ENCODE data around the gene RHBDF2. TPM values are rescaled to one million over a fixed set of nuclear protein-coding genes. Genes with fewer than 3 reads are reported as not detected.

The RHBDF2 gene
- polyA plus RNA-seq, 1 donor = 35.2 TPM

- no peak for DNase-seq
- no peaks in the 10 kb centered on the region for H3K36me3 ChIP-seq (ENCODE audit: control insufficient read depth, insufficient read depth, low read length)
- H3K4me3 ChIP-seq (ENCODE audit: low read length) = no peak overlapping the region
- no peaks in the 10 kb centered on the region for H3K4me1 ChIP-seq (ENCODE audit: control insufficient read depth, insufficient read depth, low read length)
- no peaks in the 10 kb centered on the region for H3K9me3 ChIP-seq (ENCODE audit: control insufficient read depth, low read depth, low read length)
- no peak overlapping the region for H3K27ac ChIP-seq (ENCODE audit: low read length)
- no peaks in the 10 kb centered on the region for H3K27me3 ChIP-seq (ENCODE audit: control insufficient read depth, insufficient read depth, low read length)
- WGBS (ENCODE audit: insufficient coverage, low lambda C conversion rate) = 100% methylated on average over 1 of the region's 9 CpGs
These were observed 56.5 kb downstream of the RHBDF2 start for GRCh38 chr17:76444518-76445311.

DNA sequence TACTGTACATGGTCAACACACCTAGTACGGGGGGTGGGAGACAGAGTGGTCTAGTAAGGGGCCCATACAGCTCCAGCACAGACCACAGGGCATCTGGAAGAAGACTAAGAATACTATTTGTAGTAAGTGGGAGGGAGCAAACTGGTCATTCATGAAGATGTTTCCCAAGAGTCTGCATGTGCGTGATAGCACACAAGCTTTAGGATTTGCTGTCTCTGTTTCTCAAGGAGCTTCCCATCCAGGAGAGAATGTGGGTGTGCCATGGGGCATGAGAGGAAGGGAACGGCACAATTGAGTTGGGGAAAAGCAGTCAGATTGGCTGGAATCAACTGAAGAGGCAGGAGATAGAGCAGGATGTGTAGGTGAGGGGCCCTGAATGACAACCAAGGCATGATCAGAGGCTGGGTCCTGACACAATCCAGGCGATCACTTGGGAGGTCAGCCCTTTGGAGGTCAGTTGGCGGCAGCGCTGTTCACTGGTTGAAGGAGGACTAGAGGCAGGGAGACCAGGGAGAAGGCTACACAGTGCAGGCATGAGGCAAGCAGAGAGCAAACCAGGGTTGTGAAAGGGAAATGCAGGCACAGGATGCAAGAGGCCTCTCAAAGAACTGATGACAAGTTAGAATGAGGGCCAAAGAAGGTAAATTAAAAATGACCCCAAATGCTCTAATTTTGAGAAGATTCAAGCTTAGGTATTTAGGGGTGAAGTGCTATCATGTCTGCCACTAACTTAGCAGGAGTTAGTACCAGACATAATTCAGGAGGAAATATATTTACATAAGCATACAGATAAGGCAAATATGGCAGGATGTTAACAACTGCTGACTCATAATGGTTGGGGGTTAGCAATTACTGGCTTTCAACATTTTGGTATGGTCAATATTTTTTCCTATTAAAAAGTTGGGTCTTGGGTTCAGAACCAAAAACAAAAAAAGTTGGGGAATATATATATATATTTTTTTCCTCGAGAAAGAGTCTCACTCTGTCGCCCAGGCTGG is 58.6 kb downstream of the RHBDF2 start:
- Histone ChIP-seq H3K4me1 (ENCODE audit: control insufficient read depth, insufficient read depth, low read length) (no peaks in the 10 kb centered on the region), H3K36me3 (ENCODE audit: control insufficient read depth, insufficient read depth, low read length) (no peaks in the 10 kb centered on the region), H3K27me3 (ENCODE audit: control insufficient read depth, insufficient read depth, low read length) (no peaks in the 10 kb centered on the region), H3K4me3 (ENCODE audit: low read length) (no peak overlapping the region), H3K27ac (ENCODE audit: low read length) (no peak overlapping the region), H3K9me3 (ENCODE audit: control insufficient read depth, low read depth, low read length) (no peaks in the 10 kb centered on the region)
- WGBS (ENCODE audit: insufficient coverage, low lambda C conversion rate) = no CpG with 5 or more reads among the region's 8 CpGs
- DNase-seq = no peak

DNA sequence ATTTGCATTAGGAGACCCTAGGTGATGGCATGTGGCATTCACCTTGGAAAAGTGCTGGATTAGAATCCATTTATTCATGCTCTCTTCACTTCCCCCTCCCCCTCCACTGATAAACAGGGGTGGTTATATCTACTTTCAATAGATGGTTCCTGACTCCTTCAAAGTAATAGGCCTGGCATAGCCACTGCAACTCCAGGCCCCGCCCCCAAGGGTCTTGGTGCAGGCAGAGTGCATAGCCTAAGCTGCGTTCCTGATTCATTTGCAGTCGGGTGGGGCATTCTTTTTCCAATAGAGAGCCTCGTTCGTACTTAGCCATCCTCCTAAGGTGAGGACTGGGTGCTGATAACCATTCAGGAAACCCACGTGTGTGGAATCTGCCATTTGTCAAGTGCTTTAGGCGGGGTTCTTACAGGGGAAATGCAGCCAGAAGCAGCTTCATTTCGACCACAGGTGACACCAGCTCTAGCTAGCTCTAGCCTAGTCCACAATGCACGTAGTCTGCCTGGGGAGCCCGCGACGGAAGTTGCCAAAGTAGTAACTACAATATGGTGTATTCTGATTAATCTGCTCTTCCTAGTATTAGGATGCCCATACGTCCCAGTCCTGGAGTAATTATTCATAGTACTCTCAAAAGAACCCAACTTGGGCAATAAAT is 59.4 kb downstream of the RHBDF2 start:
- Histone ChIP-seq H3K27ac (ENCODE audit: low read length) (no peak overlapping the region), H3K36me3 (ENCODE audit: control insufficient read depth, insufficient read depth, low read length) (no peaks in the 10 kb centered on the region), H3K27me3 (ENCODE audit: control insufficient read depth, insufficient read depth, low read length) (no peaks in the 10 kb centered on the region), H3K4me3 (ENCODE audit: low read length) (no peak overlapping the region), H3K9me3 (ENCODE audit: control insufficient read depth, low read depth, low read length) (no peaks in the 10 kb centered on the region), H3K4me1 (ENCODE audit: control insufficient read depth, insufficient read depth, low read length) (no peaks in the 10 kb centered on the region)
- WGBS (ENCODE audit: insufficient coverage, low lambda C conversion rate) = no CpG with 5 or more reads among the region's 13 CpGs
- no peak for DNase-seq

GRCh38 chr17:76440751-76441362 is 60.4 kb downstream of the RHBDF2 start:
- Histone ChIP-seq H3K4me3 (ENCODE audit: low read length) (no peak overlapping the region), H3K27ac (ENCODE audit: low read length) (no peak overlapping the region), H3K27me3 (ENCODE audit: control insufficient read depth, insufficient read depth, low read length) (no peaks in the 10 kb centered on the region), H3K36me3 (ENCODE audit: control insufficient read depth, insufficient read depth, low read length) (no peaks in the 10 kb centered on the region), H3K9me3 (ENCODE audit: control insufficient read depth, low read depth, low read length) (no peaks in the 10 kb centered on the region), H3K4me1 (ENCODE audit: control insufficient read depth, insufficient read depth, low read length) (no peaks in the 10 kb centered on the region)
- DNase-seq = no peak
- WGBS (ENCODE audit: insufficient coverage, low lambda C conversion rate) = no CpG with 5 or more reads among the region's 2 CpGs

DNA sequence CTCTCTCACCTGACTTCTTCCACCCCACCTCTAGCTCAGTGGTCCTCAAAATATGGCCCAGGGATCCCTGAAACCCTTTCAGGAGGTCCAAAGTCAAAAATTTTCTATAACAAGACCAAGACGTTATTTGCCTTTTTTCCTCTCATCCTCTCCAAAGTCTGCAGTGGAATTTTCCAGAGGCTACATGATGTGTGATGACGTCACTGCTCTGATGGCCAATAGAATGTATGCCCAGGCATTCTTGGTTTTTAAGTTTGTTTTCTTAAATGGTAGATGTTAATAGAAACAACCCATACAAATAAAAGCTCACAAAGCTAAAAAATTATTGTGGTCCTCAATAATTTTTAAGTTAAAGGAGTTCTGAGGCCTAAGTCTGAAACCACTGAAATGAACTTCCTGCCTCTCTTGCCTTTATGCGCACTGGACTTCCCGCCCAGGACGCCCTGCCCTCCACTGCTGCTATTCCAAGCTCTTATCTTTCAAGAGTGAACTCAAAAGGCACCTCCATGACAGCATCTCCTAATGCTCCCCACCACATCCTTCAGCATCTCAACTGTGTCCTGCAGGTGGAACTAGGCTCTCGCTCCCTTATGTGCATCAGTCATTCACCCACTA is 61.8 kb downstream of the RHBDF2 start:
- Histone ChIP-seq H3K4me3 (ENCODE audit: low read length) (no peak overlapping the region), H3K36me3 (ENCODE audit: control insufficient read depth, insufficient read depth, low read length) (no peaks in the 10 kb centered on the region), H3K27ac (ENCODE audit: low read length) (no peak overlapping the region), H3K9me3 (ENCODE audit: control insufficient read depth, low read depth, low read length) (no peaks in the 10 kb centered on the region), H3K4me1 (ENCODE audit: control insufficient read depth, insufficient read depth, low read length) (no peaks in the 10 kb centered on the region), H3K27me3 (ENCODE audit: control insufficient read depth, insufficient read depth, low read length) (no peaks in the 10 kb centered on the region)
- WGBS (ENCODE audit: insufficient coverage, low lambda C conversion rate) = 100% methylated on average over 1 of the region's 6 CpGs
- DNase-seq = no peak

DNA sequence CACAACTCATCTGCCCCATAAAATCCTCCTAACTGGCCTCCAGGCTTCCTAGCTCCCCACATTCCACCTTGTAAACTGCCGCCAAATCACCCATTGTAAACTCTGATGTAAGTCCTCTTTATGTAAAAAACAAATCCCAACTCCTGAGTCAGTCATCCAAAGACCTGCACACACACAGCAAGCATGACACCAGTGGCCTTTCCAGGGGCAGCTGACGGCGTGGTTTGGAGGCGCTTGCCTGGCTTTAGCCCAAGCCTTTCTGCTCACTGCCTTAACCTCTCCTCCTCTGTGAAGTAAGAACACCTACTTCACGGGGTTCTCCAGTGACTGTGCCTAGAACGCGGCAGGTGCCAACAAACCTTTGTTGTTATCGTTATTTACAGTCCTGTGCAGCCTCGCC is 62.3 kb downstream of the RHBDF2 start:
- DNase-seq = no peak
- H3K27me3 ChIP-seq (ENCODE audit: control insufficient read depth, insufficient read depth, low read length) = no peaks in the 10 kb centered on the region
- H3K36me3 ChIP-seq (ENCODE audit: control insufficient read depth, insufficient read depth, low read length) = no peaks in the 10 kb centered on the region
- 93% methylated on average over 3 of the region's 9 CpGs for WGBS (ENCODE audit: insufficient coverage, low lambda C conversion rate)
- H3K4me1 ChIP-seq (ENCODE audit: control insufficient read depth, insufficient read depth, low read length) = no peaks in the 10 kb centered on the region
- no peaks in the 10 kb centered on the region for H3K9me3 ChIP-seq (ENCODE audit: control insufficient read depth, low read depth, low read length)
- no peak overlapping the region for H3K4me3 ChIP-seq (ENCODE audit: low read length)
- H3K27ac ChIP-seq (ENCODE audit: low read length) = no peak overlapping the region

GRCh38 chr17:76437467-76438402 is 63.5 kb downstream of the RHBDF2 start:
- H3K4me3 ChIP-seq (ENCODE audit: low read length) = no peak overlapping the region
- H3K27me3 ChIP-seq (ENCODE audit: control insufficient read depth, insufficient read depth, low read length) = no peaks in the 10 kb centered on the region
- H3K4me1 ChIP-seq (ENCODE audit: control insufficient read depth, insufficient read depth, low read length) = no peaks in the 10 kb centered on the region
- no peaks in the 10 kb centered on the region for H3K9me3 ChIP-seq (ENCODE audit: control insufficient read depth, low read depth, low read length)
- no peaks in the 10 kb centered on the region for H3K36me3 ChIP-seq (ENCODE audit: control insufficient read depth, insufficient read depth, low read length)
- WGBS (ENCODE audit: insufficient coverage, low lambda C conversion rate) = 76% methylated on average over 5 of the region's 13 CpGs
- DNase-seq = no peak
- no peak overlapping the region for H3K27ac ChIP-seq (ENCODE audit: low read length)

DNA sequence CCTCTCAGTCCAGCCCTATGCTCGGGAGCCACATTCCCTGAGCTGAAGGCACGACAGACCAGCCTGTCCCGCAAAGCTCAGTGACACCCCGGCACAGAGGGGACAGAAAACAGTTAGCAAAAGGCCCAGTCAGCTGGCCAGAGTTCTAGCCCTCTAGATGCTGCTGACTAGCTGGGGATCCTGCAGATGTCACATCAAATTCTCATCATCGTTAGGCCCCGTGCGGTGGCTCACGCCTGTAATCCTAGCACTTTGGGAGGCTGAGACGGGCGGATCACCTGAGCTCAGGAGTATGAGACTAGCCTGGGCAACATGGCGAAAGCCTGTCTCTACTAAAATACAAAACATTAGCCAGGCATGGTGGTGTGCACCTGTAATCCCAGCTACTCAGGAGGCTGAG is 65.5 kb downstream of the RHBDF2 start:
- Histone ChIP-seq H3K27ac (ENCODE audit: low read length) (no peak overlapping the region), H3K4me3 (ENCODE audit: low read length) (no peak overlapping the region), H3K27me3 (ENCODE audit: control insufficient read depth, insufficient read depth, low read length) (no peaks in the 10 kb centered on the region), H3K4me1 (ENCODE audit: control insufficient read depth, insufficient read depth, low read length) (no peaks in the 10 kb centered on the region), H3K9me3 (ENCODE audit: control insufficient read depth, low read depth, low read length) (no peaks in the 10 kb centered on the region), H3K36me3 (ENCODE audit: control insufficient read depth, insufficient read depth, low read length) (no peaks in the 10 kb centered on the region)
- DNase-seq = no peak
- no CpG with 5 or more reads among the region's 11 CpGs for WGBS (ENCODE audit: insufficient coverage, low lambda C conversion rate)

- Histone ChIP-seq H3K36me3 (ENCODE audit: control insufficient read depth, insufficient read depth, low read length) (no peaks in the 10 kb centered on the region), H3K9me3 (ENCODE audit: control insufficient read depth, low read depth, low read length) (no peaks in the 10 kb centered on the region), H3K27me3 (ENCODE audit: control insufficient read depth, insufficient read depth, low read length) (no peaks in the 10 kb centered on the region), H3K4me1 (ENCODE audit: control insufficient read depth, insufficient read depth, low read length) (no peaks in the 10 kb centered on the region), H3K4me3 (ENCODE audit: low read length) (no peak overlapping the region), H3K27ac (ENCODE audit: low read length) (no peak overlapping the region)
- WGBS (ENCODE audit: insufficient coverage, low lambda C conversion rate) = no CpG with 5 or more reads among the region's 7 CpGs
- no peak for DNase-seq
These were observed 66.4 kb downstream of the RHBDF2 start for GRCh38 chr17:76434870-76435269.

All from large intestine (tissue), 3 donors.